ENCODE measurements around the gene TMEM97.

DNA sequence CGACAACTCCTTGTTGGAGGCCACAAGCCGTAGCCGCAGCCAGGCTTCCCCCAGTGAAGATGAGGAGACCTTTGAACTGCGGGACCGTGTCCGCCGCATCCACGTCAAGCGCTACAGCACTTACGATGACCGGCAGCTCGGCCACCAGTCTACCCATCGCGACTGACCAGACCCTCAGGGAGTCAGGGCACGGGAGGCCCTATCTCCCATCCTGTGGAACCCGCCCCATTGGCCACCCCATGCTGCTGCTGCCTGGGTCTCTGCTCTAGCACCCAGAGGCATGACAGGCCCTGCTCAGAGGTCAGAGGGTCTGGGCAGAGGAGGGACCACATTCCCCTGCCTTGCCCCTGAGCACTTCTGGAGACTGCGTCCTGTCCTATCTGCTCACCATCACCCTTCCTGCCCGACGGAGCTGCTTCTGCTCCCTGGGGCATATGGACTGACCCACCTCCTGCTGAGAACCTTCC, 25.5 kb downstream of the TMEM97 start:
- TF ChIP-seq, protein P1, sequence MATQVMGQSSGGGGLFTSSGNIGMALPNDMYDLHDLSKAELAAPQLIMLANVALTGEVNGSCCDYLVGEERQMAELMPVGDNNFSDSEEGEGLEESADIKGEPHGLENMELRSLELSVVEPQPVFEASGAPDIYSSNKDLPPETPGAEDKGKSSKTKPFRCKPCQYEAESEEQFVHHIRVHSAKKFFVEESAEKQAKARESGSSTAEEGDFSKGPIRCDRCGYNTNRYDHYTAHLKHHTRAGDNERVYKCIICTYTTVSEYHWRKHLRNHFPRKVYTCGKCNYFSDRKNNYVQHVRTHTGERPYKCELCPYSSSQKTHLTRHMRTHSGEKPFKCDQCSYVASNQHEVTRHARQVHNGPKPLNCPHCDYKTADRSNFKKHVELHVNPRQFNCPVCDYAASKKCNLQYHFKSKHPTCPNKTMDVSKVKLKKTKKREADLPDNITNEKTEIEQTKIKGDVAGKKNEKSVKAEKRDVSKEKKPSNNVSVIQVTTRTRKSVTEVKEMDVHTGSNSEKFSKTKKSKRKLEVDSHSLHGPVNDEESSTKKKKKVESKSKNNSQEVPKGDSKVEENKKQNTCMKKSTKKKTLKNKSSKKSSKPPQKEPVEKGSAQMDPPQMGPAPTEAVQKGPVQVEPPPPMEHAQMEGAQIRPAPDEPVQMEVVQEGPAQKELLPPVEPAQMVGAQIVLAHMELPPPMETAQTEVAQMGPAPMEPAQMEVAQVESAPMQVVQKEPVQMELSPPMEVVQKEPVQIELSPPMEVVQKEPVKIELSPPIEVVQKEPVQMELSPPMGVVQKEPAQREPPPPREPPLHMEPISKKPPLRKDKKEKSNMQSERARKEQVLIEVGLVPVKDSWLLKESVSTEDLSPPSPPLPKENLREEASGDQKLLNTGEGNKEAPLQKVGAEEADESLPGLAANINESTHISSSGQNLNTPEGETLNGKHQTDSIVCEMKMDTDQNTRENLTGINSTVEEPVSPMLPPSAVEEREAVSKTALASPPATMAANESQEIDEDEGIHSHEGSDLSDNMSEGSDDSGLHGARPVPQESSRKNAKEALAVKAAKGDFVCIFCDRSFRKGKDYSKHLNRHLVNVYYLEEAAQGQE (IDR thresholded peaks at IDR 0.05; ENCODE audit: unreplicated experiment), result no peak
- TF ChIP-seq, protein P2, sequence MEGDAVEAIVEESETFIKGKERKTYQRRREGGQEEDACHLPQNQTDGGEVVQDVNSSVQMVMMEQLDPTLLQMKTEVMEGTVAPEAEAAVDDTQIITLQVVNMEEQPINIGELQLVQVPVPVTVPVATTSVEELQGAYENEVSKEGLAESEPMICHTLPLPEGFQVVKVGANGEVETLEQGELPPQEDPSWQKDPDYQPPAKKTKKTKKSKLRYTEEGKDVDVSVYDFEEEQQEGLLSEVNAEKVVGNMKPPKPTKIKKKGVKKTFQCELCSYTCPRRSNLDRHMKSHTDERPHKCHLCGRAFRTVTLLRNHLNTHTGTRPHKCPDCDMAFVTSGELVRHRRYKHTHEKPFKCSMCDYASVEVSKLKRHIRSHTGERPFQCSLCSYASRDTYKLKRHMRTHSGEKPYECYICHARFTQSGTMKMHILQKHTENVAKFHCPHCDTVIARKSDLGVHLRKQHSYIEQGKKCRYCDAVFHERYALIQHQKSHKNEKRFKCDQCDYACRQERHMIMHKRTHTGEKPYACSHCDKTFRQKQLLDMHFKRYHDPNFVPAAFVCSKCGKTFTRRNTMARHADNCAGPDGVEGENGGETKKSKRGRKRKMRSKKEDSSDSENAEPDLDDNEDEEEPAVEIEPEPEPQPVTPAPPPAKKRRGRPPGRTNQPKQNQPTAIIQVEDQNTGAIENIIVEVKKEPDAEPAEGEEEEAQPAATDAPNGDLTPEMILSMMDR (conservative IDR thresholded peaks at IDR 0.05; ENCODE audit: low read depth in 2 of 2), result no peak
- TF ChIP-seq POLR2AphosphoS5 (IDR thresholded peaks at IDR 0.05; ENCODE audit: low read depth) (no peak), ZNF331 (CRISPR knock-in tag; IDR thresholded peaks at IDR 0.05; ENCODE audit: low read depth) (no peak), JUNB (IDR thresholded peaks at IDR 0.05; ENCODE audit: unreplicated experiment) (no peak), EZH2 (IDR thresholded peaks at IDR 0.05; ENCODE audit: low read depth, unreplicated experiment) (no peak)
- TF ChIP-seq, protein P3, sequence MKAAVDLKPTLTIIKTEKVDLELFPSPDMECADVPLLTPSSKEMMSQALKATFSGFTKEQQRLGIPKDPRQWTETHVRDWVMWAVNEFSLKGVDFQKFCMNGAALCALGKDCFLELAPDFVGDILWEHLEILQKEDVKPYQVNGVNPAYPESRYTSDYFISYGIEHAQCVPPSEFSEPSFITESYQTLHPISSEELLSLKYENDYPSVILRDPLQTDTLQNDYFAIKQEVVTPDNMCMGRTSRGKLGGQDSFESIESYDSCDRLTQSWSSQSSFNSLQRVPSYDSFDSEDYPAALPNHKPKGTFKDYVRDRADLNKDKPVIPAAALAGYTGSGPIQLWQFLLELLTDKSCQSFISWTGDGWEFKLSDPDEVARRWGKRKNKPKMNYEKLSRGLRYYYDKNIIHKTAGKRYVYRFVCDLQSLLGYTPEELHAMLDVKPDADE (IDR thresholded peaks at IDR 0.05), result no peak

All from GM23338 (cell line).